GM21367 (cell line): Measurements from ENCODE around the gene CD300H.
"Not testable (repeated sequence)": the region's sequence is repeated elsewhere in the genome, so short reads cannot be mapped to it uniquely, and the experiment has no call there.

ENCODE experiments used
- ATAC-seq: cut with Tn5 transposase; IDR thresholded peaks from one replicate; pipeline ENCODE4 v1.9.1; 2021; ENCODE audit not compliant: unreplicated experiment

CD300H gene

GRCh38 chr17:74528491-74529199 is 38.7 kb downstream of the CD300H start:
- peak; percentile 70 for ATAC-seq

DNA sequence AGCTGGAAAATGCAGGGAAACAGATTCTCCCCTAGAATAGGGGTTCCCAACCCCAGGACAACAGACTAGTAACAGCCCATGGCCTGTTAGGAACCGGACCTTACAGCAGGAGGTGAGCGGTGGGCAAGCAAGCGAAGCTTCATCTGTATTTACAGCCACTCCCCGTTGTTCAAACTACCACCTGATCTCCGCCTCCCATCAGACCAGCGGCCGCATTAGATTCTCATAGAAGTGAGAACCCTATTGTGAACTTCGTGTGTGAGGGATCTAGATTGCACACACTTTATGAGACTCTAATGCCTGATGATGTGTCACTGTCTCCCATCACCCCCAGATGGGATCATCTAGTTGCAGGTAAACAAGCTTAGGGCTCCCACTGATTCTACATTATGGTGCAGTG is 39.6 kb downstream of the CD300H start:
- no peak for ATAC-seq

- ATAC-seq: no peak
Measured at GRCh38 chr17:74527081-74527480, 40.2 kb downstream of the CD300H start.

DNA sequence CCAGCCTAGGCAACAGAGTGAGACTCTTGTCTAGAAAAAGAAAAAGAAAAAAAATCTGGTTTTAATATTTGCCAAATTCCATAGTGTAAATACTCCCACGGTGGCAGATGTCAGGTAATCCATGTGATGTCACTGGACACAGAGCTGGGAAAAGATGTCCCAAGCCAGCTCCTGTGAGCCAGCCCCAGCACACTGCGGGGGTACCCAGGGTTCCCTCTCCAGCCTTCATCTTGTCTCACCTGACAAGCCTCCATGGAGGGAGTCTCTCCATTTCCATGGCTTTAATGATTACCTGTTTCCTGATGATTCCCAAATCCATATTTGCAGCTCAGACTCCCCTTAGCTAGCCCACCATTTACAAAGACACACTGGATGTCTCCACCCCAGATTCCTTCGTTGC is 40.6 kb downstream of the CD300H start:
- ATAC-seq: no peak

- ATAC-seq: no peak
Measured at GRCh38 chr17:74525781-74526288, 41.5 kb downstream of the CD300H start.

DNA sequence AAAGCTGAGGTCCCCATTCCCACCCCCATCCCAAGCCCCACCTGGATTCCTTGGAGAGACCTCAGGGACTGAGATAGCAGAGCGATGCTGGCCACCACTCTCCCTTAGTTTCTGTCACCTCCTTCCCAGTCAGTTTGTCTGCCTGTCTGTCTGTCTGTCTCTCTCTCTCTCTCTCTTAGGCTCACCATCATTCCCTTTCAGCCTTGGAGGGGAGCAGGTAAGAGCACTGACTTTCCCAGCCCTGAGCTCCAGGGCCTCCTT is 41.9 kb downstream of the CD300H start:
- no peak for ATAC-seq

DNA sequence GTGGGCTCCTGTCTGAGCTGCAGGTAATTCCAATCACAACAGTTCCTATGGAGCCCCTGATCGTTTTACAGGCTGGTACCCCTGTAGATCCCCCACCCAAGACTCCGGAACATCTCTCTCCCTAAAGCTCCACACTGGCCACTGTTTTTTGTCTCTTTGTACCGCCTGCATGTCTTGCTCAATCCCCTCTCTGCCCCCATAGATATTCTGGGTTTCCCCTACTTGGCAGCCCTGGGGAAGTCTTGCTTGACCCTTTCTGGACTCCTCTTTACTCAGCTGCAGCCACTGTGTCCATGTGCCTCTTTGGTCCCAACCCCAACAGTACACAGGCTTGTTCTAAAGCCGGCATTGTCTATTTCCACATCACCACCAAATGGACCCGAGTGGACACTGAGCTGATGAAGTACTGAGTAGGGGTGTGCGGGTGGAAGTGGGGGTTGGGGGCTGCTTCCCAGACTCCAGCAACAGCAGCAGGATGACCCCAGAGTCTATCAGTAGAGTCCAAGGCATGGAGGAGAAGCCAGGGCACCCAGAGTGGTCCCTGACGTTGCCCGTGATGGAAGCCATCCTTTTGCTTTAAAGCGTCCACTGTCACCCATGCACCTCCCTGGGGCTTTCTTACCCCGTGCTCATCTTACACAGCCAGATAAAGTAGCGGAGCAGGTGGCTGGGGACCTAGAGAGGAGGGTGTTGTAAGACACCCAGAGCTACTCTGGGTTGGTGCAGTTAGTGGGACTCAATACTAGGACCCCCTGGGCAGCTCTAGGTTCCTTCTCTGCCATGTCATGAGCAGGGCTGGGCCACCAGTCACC is 42.5 kb downstream of the CD300H start:
- ATAC-seq: no peak

- ATAC-seq: no peak
Measured at GRCh38 chr17:74523308-74523707, 44.0 kb downstream of the CD300H start.

GRCh38 chr17:74522381-74523105 is 44.8 kb downstream of the CD300H start:
- no peak for ATAC-seq

GRCh38 chr17:74521701-74522201 is 45.6 kb downstream of the CD300H start:
- ATAC-seq: no peak

GRCh38 chr17:74520790-74521480 is 46.4 kb downstream of the CD300H start:
- ATAC-seq: no peak

DNA sequence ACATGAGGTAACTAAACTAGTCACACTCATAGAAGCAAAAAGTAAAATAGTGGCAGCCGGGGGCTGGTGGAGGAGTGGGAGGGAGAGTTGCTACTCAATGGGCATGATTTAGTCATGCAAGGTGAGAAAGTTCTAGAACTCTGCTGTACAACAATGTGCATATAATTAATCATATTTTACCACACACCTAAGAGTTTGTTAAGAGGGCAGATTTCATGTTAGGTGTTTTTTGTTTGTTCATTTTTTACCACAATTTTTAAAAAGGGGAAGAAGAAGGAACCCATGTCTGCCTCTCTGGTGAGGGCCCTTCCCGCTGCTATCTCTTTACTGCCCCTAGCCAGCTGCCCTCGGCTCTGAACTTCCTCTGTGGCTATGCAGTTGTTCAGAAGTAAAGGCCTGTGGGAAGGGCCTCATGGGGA is 47.3 kb downstream of the CD300H start:
- no peak for ATAC-seq

DNA sequence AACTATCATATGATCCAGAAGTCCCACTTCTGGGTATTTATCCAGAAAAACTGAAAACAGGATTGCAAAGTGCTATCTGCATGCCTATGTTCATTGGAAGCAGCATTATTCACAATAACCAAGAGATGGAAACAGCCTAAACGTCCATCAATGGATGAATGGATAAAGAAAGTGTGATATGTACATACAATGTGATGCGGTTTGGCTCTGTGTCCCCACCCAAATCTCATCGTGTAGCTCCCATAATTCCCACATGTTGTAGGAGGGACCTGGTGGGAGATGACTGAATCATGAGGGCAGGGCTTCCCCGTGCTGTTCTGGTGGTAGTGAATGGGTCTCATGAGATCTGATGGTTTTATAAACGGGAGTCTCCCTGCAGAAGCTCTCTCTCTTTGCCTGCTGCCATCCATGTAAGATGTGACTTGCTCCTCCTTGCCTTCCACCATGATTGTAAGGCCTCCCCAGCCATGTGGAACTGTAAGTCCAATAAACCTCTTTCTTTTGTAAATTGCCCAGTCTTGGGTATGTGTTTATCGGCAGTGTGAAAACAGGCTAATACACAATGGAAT is 48.8 kb downstream of the CD300H start:
- not testable (repeated sequence) for ATAC-seq

DNA sequence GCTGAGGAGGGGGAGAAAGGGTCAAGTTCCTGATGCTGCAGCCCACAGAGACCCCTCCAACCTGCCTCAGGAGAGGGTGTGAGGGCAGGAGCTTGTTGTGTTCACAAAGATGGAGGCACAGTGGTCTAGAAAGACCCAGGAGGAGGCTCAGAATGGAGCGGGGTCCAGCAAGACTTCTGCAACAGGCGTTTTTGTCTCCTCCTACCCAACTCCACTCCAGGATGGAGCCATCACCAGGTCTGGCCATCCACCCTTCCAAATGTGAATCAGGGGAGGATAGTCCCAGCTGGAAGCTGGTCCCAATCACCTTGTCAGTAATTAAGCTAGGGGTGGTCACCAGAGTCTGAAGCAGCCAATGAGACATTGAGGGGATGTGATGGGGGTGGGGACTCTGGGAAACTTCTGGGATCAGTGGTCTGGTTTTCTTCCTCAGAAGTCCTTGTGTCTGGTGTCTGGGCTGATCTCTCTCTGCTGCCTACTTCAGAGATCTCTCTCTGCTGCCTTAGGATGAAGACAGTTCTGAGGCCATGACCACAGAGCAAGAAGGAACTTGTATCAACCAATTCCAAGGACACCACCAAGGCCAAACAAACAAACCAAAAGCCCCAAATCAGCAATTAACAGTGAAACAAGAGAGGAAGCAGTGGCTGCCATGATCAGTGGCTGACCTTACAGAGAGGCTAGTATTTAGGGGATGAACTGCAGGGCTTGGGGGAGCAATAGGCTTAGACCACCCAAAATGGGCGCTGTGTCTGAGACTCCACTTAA is 50.6 kb downstream of the CD300H start:
- no peak for ATAC-seq

DNA sequence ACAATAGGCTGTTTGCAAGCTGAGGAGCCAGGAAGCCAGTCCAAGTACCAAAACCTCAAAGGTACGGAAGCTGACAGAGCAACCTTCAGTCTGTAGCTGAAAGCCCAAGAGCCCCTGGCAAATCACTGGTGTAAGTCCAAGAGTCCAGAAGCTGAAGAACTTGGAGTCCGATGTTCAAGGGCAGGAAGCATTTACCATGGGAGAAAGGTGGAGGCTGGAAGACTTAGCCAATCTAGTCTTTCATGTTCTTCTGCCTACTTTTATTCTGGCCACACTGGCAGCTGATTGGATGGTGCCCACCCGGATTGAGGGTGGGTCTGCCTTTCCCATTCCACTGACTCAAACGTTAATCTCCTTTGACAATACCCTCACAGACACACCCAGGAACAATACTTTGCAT is 51.4 kb downstream of the CD300H start:
- no peak for ATAC-seq

GRCh38 chr17:74514632-74515334 is 52.5 kb downstream of the CD300H start:
- no peak for ATAC-seq

GRCh38 chr17:74513987-74514631 is 53.2 kb downstream of the CD300H start:
- no peak for ATAC-seq

DNA sequence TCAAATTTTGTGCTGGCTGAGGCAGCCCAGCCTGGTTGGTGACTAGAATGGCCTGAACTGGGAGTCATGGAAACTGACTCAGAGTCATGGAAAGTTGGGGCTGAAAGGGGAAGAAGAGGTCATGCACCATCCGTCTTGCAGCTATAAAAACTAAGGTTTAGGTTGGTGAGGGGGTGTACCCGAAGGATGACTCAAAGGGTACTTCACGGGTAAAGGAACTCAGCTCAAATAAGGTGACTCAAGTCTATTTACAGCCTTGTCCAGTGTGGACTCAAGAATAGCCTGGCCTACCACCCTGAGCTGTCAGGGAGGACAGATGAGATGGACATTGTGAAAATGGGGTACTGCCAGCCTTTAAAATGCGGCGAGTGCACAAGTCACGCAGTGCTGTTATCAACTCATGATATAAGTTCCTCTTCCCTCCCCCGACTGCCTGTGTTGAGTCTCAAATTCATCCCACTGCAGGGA is 54.7 kb downstream of the CD300H start:
- peak; percentile 63 for ATAC-seq

DNA sequence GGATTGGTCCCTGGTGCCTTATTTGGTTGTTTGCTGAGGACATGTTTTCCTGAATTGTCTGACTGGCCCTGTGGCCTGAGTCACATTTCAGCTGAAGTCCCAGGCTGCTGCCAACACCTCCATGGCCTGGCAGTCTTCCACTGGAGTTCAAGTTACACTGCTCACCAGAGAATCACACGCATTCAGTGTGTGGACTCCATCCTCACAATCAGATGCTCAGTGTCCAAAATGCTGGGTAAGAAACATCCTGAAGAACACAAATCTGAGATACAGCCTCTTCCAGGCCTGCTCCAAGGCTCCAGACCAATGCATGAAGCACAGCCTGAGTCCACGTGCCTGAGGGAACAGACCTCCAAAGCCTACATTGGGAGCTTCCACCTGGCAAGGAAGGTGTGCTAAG is 55.3 kb downstream of the CD300H start:
- no peak for ATAC-seq
